GM21529 (cell line): ENCODE data around the gene MARVELD3.

Source experiments
- ATAC-seq: cut with Tn5 transposase; IDR thresholded peaks from one replicate; pipeline ENCODE4 v1.9.1; 2021; ENCODE audit not compliant: unreplicated experiment

Gene MARVELD3

DNA sequence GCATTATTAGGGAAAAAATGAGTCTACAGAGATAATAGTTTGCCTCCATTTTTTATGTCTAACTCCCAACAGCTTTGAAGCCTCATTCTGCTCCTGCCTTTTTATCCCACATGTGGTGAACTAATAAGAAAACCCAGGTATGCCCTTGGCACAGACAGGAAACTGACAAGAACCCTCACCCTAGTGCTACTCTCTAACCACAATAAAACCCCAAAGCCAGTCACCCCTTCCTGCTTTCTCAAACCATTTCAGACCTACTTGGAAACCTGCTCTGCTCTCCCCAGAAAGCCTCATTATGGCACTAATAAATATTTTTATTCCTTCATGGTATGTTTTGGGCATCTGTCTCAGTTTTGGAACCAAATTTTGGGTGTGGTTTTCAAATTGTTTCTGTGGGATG, 3.9 kb upstream of the MARVELD3 start:
- ATAC-seq: no peak

DNA sequence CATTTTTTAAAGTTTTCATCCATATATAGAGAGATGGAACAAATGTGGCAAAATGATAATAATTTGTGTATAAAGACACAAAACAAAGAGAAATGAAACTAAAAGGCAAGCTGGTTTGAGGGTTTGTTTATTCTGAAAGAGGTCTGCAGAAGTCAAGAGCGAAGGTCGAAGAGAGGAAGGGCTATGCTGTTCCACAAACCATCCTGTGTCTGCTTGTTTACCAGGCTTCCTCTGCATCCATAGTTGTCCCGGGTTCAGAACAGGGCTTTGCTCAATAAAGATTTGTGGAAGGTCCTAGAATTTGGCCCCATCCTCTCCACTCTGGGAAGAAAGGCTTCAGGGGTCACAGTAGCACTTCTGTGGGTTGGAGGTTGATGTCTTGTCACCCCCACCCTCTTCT, 2.4 kb upstream of the MARVELD3 start:
- ATAC-seq: no peak

DNA sequence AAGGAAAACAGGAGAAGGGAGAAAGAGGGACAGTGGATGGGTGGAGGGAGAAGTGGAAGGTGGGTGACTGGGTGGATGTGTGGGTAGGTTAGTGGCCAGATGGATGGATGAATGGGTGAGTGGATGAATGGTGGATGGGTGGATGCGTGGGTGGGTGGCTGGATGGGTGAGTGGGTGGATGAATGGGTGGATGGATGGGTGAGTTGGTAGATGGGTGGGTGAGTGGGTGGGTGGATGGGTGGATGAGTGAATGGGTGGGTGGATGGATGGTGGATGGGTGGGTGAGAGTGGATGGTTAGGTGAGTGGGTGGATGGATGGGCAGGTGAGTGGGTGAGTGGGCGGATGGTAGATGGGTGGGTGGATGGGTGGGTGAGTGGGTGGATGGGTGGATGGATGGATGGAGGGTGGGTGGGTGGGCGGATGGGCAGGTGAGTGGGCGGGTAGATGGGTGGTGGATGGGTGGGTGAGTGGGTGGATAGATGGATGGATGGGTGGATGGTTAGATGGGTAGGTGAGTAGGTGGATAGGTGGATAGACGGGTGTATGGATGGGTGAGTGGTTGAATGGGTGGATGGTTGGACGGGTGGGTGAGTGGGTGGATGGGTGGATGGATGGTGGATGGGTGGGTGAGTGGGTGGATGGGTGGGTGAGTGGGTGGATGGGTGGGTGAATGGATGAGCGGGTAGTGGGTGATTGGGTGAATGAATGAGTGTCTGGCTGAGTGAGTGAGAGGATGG, 702 bp upstream of the MARVELD3 start:
- no peak for ATAC-seq

DNA sequence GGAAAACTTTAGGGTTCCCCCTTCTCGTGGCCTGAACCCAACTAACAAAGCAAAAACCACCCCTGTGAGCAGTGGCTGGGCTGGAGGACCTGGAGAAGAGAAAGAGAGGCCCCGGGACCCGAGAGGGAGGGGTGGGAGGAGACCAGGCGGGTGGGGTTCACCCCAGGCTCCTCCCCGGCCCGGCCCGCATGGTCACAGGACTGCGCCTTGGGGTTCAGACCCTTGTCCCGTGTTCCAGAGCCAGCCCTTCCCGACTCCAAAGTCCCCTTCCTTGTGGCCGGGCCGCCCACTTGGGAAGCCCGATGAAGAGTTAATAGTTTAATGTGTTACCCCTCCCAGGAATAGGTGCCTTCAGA, 852 bp downstream of the MARVELD3 start:
- ATAC-seq: no peak

DNA sequence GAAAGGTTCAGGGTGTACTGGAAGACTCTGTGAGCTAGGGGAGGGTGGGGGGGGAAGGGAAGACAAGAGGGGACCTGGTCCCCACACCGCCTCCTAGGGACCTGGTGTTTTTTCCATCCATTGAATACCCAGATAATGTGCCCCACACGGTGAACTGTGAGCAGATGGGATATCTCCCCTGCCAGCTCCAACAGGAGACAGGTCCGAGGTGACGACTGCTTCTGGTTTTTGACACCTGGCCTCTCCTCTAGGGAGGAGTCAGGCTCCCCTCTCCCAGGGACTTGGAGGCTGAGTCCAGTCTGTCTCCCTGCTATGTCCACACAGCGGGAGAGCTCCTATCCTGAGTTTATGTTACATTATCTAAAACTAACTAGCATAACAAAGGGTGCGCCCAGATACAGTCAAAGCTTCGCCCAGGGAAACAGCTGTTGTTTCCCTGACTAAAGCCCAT, 1.8 kb downstream of the MARVELD3 start:
- ATAC-seq: no peak

DNA sequence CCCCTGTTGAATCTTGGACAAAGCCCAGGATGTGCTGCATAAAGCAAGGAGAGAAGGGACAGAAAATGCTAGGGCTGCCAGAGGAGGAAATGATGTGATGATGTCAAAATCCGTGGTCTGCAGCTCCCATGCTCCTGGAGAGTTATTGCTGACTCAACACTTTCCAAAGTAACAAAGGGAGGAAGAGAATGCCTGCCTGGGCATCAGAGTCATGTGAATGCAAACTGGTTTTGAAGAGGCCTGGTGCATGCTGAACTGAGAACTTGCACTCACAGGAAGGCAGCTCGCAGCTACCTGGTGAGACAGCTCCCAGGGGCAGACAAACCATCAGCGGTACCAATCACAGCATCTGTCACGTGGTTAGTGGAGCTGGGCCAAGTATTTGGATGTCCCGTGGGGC, 2.8 kb downstream of the MARVELD3 start:
- ATAC-seq: no peak

DNA sequence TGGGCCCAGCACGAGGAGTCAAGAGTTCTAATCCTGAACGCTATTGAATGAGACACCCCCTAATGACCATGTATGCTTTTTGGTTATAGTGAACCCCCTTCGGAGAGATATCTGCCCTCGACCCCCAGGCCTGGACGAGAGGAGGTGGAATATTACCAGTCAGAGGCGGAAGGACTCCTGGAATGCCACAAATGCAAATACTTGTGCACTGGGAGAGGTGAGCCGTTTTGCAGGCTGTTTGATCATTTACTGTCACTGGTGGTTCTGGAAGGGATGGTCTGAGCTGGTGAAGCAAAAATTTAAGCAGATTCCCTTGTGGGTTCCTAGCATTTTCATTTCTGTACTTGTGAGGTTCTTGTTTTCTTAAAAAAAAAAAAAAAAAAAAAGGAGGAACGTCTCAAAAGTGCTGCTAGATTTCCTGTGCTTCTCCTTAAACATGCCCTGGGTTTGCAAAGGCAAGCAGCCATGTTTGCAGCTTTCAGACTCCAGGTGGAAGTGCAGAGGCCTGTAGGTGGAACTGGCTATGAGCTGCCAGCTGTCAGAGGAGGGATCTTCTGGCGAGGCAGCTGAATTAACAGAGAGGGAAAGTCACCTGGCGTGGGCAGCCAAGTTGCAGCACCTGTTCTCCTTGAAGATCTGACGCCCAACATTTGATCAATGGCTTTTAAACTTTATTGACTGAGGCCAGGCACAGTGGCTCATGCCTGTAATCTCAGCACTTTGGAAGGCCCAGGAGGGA, 3.5 kb downstream of the MARVELD3 start:
- ATAC-seq: no peak

DNA sequence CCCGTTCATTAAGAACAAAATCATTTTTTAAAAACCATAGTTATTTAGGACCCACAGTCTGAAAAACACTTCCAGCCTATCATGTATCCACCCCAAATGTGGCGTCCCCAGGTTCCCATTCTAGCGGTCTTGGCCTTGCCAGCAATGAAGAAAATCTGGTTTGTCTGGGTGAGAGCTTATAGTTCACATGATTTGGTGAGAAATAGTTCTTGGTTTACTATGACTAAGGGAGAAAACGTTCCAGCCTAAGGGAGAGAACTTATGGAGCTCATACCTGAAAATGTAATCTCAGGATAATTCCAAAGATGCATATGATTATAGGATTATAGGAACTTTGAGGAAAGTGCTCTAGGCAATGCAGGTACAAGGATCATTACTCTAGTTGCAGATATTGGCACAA, 4.8 kb downstream of the MARVELD3 start:
- no peak for ATAC-seq

DNA sequence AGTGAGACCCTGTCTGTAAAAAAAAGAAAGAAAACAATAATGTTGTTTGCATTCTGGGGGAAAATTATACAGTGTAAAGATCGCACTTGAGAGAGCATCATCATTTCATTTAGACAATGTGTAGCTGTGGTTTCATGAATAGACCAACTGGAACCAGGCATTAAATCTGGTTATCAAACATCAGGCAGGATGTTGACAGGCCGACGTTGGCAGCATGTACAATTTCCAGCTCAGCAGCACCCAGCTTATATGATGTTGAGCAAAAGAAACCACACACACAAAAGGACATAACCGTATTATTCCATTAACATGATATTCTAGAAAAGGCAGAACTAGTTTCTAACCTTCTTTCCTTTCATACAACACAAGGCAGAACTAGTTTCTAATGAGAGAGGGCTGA, 5.8 kb downstream of the MARVELD3 start:
- no peak for ATAC-seq

DNA sequence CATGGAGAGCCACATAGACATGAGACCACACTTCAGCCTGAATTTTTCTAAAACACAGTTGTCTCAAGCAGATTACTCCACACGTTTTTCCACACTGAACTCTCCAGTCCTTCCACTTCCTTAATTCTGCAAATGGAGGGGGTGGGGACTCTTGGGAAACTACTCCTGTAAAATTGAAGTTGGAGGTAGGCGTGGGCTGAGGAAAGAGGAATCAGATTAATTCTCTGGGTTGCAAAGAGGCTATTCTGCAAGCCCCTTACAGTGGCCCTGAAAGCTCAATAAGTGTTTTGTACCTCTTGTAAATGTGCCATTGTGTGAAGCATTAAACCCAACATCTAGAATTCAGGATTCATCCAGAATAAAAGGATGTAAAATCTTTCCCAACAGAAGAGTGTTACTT, 9.6 kb downstream of the MARVELD3 start:
- no peak for ATAC-seq

DNA sequence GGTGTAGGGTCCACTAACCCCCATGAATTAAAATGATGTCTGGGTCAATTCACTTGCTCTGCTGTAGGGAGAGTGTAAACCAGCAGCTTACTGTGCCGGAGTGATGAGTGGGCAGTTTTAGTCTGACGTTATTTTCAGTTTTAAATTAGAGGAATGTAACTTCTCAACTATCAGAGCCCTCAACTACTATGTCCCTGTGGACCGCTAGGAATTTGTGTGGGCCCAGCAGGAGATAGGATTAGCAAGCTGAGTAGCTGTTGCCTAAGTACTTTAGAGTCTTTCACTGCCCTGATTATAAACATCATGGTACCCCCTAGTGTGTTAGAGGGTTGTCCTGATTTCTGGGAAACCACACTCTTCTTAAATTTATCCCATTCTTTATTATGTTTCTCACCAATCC, 11.4 kb downstream of the MARVELD3 start:
- ATAC-seq: no peak

DNA sequence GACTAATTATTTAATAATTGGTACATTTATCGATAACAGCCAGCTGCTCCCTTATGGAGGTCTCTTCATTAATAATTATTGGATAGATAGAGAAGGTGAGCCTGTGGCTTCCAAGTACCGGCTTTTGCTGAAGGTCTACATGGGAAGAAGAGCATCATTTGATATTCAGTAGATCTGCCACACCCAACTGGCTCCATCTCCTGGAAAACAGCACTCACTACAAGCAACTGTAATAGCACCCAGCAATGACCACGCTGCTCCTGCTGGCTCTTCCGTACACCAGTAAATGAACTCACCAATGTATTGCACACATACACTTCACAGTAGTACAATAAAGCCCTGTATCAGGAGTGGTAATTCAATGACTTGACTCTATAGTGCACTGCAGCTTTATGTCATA, 19.5 kb downstream of the MARVELD3 start:
- ATAC-seq: no peak

DNA sequence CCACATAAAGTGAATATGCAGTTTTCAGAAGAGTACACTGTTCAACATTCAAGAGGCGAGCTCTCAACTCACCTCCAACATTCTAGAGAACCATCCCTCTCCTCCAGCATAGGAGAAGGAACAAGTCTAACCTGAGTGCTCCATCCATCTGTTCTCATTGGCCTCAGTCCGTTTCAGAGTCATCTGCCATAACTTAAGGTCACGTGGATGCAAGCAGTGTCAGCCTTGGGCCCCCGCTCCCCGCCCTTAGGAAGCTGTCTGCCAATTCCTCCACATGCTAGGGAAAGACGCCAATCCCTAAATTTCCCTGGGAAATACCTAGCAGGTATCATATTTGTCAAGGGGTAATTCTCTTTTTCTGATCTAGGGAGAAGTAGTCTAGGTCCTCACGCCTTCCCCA, 21.4 kb downstream of the MARVELD3 start:
- ATAC-seq: no peak

DNA sequence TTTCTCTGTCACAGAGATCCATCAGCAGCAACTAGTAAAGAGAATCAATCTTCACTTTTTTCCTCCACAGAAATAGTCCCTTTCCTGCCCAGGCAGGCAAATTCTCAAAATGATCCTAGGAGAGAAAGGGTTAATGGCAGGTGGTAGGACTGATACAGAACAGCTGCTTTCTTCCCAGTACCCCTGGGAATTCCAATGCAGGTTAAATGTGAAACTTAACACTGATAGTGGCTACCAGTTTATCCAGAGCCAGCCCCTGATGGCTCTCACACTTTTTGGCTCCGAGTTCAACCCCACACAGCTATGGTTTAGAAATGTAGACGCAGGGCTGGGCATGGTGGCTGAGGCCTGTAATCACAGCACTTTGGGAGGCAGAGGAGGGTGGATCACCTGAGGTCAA, 22.2 kb downstream of the MARVELD3 start:
- no peak for ATAC-seq

DNA sequence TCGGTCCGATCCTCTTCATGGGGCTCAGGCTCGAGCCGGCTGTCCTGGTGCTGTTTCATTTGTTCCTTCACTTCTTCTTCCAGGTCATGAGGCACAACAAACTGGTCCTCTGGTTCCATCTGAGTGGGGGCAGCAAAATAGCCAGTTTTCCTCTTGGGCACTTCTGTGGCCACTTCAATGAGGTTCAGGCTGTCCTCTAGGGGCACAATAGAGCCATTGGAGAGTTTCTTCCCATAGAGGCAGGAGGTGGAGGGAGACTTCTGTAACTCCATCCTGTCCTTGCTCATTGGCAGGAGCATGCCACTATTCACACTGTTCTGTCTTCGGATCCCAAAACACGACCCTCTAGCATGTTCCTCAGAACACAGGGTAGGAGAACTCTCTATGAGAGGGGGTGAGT, 22.9 kb downstream of the MARVELD3 start:
- ATAC-seq: no peak

DNA sequence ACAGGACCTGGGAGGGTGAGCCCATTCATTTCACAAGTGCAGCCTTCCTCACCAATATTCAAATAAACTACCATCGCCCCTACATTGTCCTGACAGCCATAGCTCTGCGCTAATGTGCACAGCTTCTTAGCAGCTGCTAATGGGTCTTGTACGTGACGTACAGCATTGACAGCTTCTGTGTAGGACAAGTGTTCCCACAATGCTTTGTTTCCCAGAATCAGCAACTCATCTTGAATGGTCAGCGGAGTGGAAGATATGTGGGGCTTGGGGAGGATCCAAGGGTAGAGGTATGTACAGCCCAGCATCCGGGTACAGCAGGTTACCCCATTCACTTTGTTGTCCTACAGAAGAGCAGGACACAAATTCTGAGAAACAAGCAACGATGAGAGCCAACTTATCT, 23.7 kb downstream of the MARVELD3 start:
- ATAC-seq: no peak

DNA sequence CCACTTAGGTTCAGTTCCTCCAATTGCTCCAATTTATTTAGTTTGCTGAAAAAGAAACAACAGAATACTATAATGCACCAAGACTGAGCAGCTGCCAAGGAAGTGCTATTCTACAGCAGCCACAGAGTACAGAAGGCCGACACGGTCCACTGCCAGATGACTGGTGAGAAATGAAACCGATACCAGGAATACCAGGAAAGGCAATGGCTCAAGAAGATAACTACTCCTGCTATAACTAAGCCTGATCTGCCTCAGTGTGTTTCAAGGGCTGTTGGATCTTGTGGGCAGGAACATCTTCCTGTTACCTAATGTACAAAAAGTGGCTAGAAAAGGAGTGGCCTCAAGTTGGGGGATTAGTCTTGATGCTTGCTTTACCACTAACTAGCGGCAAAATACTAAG, 32.8 kb downstream of the MARVELD3 start:
- no peak for ATAC-seq

DNA sequence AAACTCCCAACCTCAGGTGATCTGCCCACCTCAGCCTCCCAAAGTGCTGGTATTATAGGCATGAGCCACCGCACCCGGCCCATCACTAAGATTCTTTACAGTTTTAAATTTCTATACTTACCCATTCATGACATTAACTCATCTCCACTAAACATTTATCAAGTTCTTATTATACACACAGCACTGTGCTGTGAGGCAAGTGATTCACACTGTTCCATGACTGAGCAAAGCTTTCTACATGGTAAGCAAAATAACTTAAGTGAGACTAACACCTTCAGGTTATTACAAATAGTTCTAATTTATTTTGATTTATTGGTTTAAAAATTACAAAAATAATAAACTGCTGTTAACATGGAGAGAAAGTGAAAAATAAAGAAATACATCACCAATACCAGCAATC, 33.5 kb downstream of the MARVELD3 start:
- no peak for ATAC-seq

DNA sequence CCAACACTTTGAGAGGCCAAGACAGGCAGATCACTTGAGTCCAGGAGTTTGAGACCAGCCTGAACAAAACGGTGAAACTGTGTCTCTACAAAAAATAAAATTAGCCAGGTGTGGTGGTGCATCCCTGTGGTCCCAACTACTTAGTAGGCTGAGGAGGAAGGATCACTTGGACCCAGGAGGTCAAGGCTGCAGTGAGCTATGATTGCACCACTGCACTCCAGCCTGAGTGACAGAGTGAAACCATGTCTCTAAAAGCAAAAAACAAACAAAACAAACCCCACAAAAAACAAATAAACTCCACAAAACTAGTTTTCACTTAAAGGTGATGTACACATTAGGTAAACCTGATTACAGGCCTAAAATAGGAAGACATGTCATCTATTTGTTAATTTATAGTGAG, 40.3 kb downstream of the MARVELD3 start:
- ATAC-seq: no peak

DNA sequence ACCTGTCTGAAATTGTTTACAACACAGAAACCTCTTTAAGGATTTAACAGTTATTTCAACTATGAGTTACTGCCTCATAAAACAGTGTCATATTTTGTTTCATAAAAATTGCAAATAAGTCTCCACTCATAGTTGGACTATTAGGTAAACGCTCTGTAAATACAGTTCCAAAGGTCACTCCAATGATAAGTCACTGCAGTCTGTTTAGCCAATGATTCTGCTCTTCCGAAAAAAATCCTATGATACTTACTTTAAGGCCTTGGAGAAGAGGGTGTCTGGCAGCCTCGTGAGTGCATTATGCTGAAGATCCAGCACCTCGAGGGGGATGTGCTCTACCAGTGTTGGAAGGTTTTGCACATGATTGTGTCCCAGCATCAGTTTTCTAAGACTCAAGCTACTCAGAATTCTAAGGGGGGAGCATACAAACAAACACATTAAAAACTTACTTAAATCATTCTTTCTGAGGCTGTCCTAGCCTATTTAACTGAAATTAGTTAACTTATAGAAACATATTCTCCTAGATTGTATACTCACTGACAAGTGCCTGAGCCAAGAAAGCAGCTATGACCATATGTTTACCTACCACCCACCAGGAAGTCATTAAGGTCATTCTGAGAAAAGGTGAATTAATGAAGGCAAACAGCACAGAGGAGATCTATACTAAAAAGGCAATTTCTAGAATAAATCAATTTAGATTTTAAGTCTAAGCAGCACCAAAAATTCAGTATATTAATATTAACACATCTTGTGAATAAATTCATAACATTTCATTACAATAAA, 41.1 kb downstream of the MARVELD3 start:
- ATAC-seq: no peak

DNA sequence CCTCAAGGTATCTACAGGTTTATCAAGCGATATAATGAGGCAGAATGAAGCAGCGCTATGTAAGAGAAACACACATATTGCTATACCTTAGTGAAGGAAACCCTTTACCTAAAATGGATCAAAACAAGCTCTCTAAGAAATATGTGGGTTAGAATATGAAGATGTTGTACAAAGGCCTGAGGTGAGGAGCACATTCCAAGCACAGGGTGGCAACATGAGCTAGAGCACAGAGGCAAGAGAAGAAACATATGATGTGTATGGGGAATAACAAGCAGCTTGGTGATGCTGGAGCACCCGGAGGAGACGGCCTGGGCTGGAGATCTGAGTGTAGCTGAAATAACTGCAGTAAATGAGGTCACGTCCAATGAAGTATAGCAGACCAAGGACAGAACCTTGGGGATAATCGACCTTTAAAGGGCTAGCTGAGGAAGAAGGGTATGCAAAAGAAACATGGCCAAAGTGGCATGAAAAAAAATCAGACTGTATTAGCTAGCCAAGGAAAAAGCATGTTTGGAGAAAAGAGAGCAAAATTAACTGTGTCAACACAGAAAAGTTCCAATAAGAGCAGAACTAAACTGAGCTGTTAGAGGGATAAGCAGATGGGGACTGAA, 44.0 kb downstream of the MARVELD3 start:
- ATAC-seq: no peak

DNA sequence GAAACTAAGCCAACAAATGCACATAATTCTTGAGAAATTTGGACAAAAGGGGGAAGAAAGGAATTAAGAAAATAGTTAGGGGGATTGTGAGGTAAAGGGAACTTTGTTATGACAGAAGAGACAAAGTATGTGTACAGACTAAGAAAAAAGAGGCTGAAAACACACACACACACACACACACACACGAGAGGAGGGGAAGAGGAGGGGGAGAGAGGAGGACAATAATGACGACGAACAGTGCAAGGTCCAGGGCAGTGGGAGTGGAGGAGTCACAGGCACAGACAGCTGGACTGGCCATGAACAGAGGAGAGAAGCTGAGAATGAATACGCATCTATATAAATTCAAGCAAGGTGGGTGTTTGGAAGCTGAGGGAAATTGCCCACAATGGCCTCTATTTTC, 44.6 kb downstream of the MARVELD3 start:
- no peak for ATAC-seq
